DLD1 (cell line): Measurements from ENCODE around the gene ZNF280B.

Source experiments
- in situ Hi-C: cut with HindIII; loops from 2 replicates; pipeline ENCODE4 v1.10.0; 2017; ENCODE audit warnings: low sequenced_read_pairs

Gene ZNF280B

GRCh38 chr22:22440188-22440587 is 68.4 kb downstream of the ZNF280B start:
- in situ Hi-C loops: no loop called here
